Activated T-helper 1 cell treated with Interleukin-2 at 50 U/mL for 16 hours (primary cell): Measurements from ENCODE around the gene ANKRD53.

Source experiments
- DNase-seq: peaks from one replicate; pipeline ENCODE4 v3.0.0-alpha.2; 2020; ENCODE audit warnings: low read depth

The ANKRD53 gene

DNA sequence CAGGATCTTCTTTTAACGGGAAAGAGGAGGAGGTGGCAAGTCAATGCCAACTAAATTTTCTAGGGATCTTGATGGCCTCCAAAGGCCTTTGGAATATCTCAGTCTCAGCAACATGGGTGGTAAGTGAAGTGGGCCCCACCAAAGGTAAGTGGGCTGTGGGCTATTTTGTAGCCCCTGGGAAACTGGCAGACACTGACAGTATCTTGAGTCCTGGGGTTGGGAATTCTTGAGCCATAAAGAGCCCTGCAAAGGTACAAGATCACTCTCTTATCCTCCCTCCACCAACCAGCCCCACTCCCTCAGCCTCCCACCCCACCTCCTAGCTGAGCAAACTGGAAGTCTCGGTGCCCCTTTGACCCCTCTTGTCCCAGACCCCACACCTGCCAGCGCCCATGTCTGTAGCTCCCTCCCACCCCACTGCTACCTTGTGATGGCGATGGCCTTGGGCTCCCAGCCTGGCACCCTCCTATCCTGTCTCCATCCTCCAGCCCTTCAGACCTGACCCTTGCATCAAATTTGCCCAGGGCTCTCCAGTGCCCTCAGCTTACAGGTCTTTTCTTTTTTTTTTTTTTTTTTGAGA lies 34.2 kb upstream of the ANKRD53 start:
- no peak for DNase-seq

DNA sequence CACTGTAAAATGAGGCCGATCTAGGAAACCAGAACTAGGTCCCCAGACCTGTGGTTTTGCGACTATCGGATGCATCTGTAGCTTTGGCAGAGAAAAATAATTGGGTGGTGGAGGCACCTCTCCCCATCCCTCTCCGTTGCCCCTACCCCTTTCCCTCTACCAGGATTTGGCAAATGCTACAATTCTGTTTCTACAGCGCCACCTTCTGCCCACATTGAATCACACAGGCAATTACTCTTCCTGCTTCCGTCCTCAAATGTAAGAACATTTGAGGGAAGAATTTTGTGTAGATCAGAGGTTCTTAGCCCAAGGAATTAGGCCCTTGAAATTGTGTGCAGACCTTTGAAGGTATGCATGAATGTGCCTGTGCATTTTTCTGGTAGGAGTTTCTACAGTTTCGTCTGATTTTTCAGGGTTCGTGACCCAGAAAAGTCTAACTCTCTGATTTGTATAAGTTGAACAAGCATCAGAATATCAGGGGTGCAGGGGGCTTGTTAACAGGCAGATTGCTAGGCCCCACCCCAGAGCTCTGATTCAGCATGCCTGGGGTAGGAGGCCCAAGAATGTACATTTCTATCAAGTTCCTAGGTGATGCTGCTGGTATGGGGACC lies 31.5 kb upstream of the ANKRD53 start:
- no peak for DNase-seq

DNA sequence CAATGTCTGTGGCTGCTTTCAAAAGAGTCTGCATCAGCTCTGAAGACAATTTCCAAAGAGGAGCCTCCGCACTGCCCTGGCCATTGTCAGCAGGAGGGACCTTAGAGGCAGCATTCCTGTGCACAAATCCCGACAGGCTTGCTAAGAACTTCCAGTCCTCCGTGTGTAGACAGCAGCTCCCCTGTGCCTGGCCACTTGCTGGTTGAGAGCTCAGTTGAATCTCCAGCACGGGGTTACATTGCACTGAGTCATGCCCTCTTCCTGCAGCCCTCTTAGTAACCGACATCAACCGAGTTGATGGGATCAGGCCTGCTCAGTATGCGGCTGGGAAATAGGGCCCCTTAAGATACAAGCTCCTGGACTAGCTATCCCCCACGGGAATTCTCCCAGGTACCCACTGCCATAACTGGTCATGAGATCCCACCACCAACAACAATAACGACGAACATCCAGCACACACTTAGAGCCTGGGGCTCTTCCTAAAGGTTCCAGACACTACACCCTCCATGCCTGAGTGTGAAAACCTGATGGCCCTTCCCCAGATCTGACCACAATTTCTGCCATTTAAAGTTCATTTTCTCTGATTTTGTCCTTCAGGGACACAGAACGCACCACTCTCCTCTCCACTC lies 30.8 kb upstream of the ANKRD53 start:
- DNase-seq, result no peak

DNA sequence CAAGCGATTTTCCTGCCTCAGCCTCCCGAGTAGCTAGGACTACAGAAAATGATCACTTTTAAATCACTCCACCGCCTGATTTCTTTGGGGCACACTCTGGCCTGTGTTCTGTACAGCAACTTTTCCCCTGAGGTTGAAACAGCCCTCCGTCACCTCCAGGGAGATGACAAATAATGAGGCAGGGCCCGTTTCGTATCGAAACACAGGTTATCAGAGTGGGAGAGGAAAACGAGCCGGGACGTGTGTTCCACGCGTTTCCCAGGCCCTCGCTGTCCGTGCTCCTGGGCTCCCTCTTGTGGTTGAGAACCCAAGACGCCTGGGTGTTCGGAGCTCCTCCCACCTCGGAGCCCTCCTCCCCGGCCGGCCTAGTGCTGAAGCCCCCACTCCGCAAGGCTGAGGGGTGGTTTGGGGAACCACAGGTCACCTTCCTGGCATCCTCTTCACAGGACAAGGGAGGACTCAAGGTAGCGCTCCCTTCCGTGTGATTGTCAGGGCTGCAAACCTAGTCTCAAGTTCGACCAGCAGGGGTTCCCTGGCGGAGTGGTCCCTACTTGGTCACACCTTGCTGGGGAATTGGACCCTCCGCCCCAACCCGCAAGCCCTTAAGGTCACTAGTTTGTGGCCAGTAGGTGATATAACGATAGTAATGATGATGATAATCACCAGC lies 30.0 kb upstream of the ANKRD53 start:
- DNase-seq, result peak; percentile 51

DNA sequence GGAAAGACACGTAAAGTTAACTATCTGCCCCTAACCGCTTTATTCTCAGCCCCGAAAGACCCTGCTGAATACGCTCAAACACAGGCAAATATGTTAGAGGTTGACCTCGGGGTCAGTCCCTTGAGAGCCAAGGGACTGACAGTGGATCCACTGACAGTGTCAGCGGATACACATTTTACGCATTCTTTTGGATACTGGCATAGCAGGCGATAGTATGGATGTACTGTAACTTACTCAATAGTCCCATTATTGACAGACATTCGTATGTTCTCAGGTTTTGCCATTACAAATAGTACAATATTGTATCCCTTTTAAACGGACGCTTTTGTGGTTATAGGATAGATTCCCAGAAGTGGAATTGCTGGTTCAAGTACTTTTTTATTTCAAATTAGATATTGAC lies 29.3 kb upstream of the ANKRD53 start:
- no peak for DNase-seq

DNA sequence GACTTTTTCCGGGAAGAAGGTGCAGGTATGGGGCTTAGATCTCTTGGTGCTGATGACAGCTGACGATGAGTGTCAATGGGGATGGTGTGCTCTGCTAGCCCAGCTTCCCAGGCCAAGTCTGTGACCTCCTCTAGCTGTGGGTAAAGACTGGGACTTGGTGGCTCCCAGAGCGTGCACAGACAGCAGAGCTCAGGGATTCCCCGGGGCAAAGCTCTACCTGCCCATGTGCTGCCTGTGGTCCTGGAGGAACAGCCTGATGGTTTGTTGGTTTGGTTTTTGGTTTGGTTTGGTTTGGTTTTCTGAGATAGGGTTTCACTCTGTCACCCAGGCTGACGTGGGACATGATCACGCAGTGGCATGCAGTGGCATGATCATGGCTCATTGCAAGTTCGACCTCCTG lies 23.5 kb upstream of the ANKRD53 start:
- no peak for DNase-seq

DNA sequence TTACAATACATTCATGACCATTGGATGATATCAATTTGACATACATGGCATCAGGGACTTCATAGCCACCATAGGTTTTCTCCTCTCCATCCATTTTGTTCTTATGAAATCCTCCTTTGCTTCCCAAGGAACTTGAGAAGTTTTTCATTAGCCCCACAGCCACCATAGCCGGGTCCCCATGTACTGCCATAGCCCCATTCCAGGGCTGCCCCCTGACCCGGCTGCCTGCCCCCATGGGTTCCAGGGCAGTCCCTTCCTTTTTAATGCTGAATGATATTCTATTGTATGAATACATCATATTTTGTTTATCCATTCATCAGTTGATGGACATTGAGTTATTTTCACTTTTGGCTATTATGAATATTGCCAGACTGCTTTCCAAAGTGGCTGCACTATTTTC lies 22.3 kb upstream of the ANKRD53 start:
- DNase-seq, result no peak

DNA sequence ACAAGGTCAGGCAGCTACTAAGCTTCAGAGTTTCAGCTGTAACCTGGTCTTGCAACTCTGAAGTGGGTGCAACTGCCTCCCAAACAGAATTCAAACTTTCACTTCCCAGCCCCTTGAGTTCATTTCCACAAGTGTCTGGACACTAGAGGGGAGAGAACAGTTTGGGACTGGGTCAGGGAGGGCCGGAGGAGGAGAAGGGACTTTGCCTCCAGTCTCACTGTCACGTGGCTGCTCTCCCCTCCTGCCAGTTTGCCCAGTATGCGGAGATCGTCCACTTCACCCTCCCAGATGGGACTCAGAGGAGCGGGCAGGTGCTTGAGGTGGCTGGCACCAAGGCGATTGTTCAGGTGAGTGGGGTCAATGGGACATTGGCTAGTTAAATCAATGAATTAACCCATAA lies 20.6 kb upstream of the ANKRD53 start:
- no peak for DNase-seq

DNA sequence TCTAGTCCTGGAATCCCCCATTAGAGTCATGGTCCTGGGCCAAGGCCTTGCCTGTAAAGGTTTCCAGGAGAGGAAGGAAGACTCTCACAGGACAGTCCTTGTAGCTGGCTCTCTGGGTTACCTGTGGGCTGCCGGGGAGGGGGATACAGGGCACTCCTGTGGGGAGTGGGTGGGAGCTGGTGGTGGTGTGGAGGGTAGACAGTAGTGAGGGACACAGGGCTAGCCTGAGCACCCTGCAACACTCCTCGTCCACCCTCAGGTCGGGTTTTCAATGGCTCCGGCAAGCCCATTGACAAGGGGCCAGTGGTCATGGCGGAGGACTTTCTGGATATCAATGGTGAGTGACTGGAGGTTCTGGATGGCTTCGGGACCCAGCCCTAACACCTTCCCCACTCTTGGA lies 19.7 kb upstream of the ANKRD53 start:
- DNase-seq, result no peak

DNA sequence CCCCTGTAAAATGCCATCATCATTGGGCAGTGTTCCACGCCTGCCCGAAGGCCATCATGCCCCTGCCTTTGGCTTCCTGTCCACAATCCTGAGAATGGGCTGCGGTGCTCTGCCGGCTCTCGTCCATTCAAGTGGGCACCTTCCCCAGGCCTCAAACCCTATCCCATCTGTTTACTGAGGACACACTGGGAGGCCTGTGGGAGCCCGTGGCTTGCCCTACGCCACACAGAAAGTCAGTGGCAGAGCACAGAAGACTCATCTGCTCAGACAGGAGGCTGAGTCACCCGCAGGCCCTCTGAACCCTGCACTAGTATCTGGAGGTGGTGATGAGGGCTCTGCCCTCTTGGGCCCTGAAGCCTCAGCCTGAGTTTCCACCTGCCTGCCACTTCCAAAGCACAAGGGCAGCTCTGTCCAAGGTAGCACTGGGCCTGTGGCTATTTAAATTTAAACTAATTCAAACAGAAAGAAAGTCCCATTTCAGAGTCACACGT lies 19.1 kb upstream of the ANKRD53 start:
- no peak for DNase-seq

DNA sequence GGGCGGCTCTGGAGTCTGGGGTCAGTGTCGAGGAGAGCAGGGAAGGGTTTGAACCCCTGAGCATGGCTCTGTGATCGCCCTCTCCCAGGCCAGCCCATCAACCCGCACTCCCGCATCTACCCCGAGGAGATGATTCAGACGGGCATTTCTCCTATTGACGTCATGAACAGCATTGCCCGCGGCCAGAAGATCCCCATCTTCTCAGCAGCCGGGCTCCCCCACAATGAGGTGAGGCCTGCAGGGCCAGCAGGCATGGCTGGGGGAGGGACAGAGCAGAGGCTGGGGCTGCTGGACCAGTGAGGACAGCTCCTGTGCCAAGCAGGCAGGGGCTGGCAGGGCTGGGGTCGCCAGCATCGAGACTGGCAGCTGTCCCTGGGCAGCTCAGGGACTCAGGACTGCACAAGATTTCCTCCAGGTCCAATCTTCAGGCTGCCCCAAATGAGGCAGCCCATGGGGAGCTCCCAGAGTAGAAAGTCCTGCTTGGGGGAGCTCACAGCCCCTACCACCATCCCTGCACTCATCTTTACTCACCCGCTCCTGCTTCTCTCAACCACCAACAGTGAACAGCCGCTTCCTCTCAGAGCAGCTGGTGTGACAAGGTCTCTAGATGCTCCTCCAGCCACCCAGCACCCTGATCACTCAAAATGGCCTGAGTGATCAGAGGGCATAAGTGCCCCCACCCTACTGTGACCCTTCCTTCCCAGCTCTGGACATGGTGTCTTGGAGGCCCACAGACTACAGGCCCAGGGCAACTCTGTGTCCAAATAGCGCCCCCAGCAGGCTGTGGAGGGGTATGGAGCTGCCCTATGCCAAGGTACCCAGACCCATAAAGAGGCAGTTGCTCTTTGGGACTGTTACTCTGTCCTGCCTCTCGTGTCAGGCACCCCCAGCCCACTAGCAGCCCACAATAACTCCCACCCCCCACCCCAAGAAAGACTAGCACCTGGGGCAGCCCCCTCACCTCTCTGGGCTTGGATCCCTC lies 18.3 kb upstream of the ANKRD53 start:
- no peak for DNase-seq

DNA sequence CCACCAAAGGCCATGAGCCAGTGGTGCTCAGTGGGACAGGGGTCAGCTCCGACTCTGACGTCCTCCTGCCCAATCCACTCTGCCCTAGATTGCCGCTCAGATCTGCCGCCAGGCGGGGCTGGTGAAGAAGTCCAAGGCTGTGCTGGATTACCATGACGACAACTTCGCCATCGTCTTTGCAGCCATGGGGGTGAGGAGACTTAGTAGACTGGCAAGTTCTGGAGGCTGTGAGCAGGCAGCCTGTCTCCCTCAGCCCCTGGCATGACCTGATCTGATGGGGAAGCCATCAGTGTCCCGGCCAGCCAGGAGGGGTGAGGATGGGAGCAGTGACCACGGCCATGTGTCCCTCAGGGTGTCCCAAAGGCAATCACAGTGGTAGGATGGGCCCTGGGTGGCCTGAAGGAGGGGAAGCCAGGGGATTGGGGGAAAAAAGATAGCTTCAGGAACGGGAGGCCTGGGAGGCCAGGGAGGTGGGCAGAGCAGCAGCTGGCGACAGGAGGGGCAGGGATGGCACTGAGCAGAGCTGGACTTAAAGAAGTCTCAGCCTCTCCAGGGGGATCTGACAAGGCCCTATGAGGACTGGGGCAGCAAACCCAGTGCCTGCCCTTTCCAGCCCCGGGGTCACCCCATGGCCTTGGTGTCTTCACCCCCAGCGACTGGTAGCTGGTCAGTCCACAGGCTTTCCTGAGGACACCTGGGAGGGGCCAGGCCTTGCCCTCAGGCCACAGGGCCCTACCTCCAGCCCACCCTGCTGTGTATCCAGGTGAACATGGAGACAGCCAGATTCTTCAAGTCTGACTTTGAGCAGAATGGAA lies 17.4 kb upstream of the ANKRD53 start:
- no peak for DNase-seq

DNA sequence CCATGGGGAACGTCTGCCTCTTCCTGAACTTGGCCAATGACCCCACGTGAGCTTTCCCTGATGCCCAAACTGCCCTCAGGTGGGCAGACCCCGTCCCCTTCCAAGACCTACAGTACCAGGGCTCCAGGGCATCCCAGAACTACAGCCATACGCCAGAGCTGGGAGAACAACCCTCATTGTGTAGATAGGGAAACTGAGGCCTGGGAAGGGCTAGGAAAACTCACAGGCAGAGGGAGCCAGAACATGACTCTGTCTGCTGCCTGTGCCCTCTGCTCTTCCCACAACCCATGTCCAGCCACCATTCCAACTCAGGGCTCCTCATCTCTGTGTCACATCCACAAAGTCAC lies 16.8 kb upstream of the ANKRD53 start:
- no peak for DNase-seq

DNA sequence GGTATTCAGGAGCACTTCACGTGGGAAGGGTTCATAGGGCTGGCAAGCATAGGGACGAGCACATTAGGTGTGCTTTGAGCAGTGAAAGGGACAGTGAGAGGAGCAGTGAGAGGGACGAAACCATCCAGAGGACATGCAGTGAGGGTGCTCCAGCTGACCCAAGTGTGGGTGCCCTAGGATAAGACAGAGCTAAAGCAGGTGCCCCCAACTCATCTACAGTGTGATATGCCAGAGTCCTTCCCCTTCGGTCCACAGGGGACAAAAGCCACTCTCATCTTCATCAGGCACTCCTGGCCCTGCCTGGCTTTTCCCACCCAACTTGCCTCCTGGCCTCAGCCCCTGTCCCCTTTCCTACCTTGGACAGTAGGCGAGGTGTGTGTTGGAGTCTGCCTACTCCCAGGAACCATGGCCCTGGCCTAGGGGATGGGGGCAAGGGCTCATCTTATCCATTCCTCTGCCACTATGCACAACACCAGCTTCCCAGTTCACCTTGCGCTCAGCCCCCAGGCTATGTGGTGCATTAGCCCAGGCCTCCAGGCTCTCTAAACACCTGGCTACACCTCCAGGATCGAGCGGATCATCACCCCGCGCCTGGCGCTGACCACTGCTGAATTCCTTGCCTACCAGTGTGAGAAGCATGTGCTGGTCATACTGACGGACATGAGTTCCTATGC lies 16.1 kb upstream of the ANKRD53 start:
- DNase-seq, result no peak

DNA sequence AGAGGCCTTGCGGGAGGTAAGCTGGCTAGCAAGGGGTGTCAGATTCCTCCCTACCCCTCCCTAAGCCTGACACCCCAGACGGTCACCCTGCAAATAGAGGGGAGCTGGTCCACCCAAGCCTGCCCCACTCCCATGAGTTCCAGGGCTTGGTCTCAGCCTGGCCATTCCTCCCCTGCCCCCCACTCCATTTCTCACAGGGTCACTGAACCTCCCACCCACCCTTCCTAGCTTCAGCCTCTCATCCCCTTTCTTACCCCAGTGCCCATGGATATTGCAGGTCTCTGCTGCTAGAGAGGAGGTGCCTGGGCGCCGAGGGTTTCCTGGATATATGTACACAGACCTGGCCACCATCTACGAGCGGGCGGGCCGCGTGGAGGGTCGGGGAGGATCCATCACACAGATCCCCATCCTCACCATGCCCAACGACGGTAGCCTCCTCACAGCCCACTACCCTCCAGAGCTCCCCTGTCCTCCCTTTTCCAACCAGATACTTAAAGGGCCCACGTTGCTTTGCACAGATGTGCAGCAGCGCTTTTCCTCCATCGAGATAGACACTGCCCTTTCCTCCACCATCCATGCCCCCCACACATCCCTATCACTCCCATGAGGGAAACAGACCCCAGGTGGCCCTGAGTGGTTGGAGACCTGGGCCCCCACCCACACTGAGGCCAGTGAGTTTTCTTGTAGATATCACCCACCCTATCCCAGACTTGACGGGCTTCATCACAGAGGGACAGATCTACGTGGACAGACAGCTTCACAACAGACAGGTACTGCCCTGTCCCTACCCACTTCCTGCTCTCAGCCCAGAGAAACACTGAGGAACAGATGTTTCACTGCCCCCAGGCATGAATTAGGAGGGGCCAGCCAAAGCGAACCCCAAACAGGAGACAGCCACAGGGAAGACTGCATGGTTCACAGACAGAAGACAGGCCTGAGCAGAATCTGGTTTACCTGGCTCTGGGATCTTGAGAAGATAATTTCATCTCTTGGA lies 15.2 kb upstream of the ANKRD53 start:
- DNase-seq, result no peak

DNA sequence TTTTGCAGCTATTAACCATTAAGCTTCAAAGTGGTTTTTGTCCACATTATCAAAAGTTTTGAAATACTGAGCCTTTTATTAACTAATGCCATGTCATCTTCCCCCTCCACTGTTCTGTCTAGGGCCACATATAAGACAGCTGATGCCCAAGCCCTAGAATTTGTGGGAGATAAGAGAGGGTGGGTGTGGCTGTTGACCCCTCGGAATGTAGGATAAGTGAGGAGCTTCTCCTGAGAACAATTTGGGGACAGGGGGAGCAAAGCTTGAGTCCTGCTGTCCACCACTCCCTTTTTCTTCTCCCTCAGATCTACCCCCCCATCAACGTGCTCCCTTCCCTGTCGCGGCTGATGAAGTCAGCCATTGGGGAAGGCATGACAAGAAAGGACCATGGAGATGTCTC lies 14.3 kb upstream of the ANKRD53 start:
- no peak for DNase-seq

DNA sequence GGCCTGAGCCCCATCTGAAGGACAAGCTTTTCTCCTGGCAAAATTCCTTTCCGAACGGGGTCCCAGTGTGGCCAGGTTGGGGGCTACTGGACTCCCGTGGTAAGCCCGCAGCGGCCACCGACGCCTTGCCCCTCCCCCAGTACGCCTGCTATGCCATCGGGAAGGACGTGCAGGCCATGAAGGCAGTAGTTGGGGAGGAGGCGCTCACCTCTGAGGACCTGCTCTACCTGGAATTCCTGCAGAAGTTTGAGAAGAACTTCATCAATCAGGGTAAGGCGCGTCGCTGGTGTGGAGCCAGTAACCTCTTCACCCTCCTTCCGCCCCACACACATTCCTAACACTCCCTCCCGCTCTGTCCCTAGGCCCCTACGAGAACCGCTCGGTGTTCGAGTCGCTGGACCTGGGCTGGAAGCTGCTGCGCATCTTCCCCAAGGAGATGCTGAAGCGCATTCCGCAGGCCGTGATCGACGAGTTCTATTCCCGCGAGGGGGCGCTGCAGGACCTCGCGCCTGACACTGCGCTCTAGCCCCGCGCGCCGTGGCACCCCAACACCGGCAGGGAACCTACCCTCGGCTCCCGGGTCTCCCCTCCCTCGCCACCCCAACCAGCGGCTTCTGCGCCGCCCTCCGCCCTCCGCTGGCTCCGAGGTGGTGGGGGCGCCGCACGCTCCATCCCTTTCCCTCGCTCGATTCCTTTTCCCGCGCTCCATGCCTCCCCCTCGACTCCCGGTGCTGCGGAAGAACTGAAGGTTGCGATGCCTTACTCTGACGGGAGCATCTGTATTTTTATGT lies 13.6 kb upstream of the ANKRD53 start:
- peak; percentile 72 for DNase-seq

DNA sequence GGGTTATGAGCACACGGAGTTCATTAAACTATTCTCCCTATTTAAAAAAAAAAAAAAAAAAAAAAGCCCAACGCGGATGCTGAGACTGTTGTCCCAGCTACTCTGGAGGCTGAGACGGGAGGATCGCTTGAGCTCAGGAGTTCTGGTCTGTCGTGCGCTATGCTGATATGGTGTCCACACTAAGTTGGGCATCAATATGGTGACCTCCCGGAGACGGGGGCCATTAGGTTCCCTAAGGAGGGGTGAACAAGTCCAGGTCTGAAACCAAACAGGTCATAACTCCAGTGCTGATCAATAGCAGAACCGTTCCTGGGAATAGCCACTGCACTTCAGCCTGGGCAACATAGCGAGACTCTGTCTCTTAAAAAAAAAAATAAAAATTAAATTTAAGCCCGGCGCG lies 12.9 kb upstream of the ANKRD53 start:
- no peak for DNase-seq

DNA sequence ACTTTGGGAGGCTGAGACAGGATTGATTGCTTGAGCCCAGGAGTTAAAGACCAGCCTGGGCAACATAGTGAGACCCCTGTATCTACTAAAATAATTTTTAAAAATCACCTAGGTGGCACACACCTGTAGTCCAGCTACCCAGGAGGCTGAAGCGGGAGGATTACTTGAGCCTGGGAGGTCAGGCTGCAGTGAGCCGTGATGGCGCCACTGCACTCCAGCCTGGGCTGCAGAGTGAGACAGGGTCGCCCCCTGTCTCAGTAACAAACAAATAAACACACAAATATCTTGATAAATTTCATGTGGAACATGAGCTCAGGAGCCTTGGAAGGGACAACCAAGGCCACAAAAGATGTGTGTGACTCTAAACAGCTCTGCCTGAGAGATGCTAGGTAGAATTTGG lies 11.7 kb upstream of the ANKRD53 start:
- no peak for DNase-seq
